CD4-positive, alpha-beta T cell (primary cell): Measurements from ENCODE around the gene NRDE2. TPM values are rescaled to one million over a fixed set of nuclear protein-coding genes. Genes with fewer than 3 reads are reported as not detected.
"Not testable (repeated sequence)": the region's sequence is repeated elsewhere in the genome, so short reads cannot be mapped to it uniquely, and the experiment has no call there.

ENCODE experiments used
- ATAC-seq: fragments of 200-7000 bp; cut with Tn5 transposase; one replicate; pipeline ENCODE4 v1.10.0; 2022; ENCODE audit warnings: mild to moderate bottlenecking; ENCODE audit not compliant: poor library complexity
- CTCF ChIA-PET: fragments of 350-600 bp; sonication (Branson Sonifier 250); formaldehyde crosslinking; loops from one replicate; lab custom pipeline; 2021; ENCODE audit warnings: antibody characterized with exemption, inconsistent platforms; lab: Charles Lee
- POLR2A ChIA-PET: fragments of 350-600 bp; sonication (Branson Sonifier 250); formaldehyde crosslinking; loops from one replicate; lab custom pipeline; 2021; ENCODE audit warnings: antibody characterized with exemption, inconsistent platforms; lab: Charles Lee
- DNase-seq, 14 experiments: peaks; one replicate each; pipeline ENCODE4 v3.0.0-alpha.2; 2013 to 2020; ENCODE audit warnings: mixed read lengths in 2 of 14
- H3K27ac ChIP-seq, 2 donors: one replicate each; pipeline versions ENCODE4 v1.5.1 to v1.7.0; 2013; ENCODE audit warnings: low read length in 2 of 2, low read depth in 1 of 2, mild to moderate bottlenecking in 1 of 2
- H3K27me3 ChIP-seq, 2 experiments: 1 replicate in 1 of 2; 2 replicates in 1 of 2; pipeline versions ENCODE4 v1.6.1 to v1.7.0; 2013; ENCODE audit warnings: low read length in 2 of 2, control low read depth in 1 of 2, mild to moderate bottlenecking in 1 of 2, moderate library complexity in 1 of 2; ENCODE audit not compliant: insufficient read depth in 2 of 2, control insufficient read depth in 1 of 2
- H3K36me3 ChIP-seq: one replicate; pipeline ENCODE4 v1.6.1; 2013; ENCODE audit warnings: low read length, control low read depth; ENCODE audit not compliant: insufficient read depth
- H3K4me1 ChIP-seq: one replicate; pipeline ENCODE4 v1.6.1; 2013; ENCODE audit warnings: low read length, control low read depth; ENCODE audit not compliant: insufficient read depth
- H3K4me3 ChIP-seq: one replicate; pipeline ENCODE4 v1.5.1; 2013; ENCODE audit warnings: mild to moderate bottlenecking, low read length, moderate library complexity
- H3K9me3 ChIP-seq, 2 experiments: 1 replicate in 1 of 2; 2 replicates in 1 of 2; pipeline versions ENCODE4 v1.6.1 to v1.7.0; 2013; ENCODE audit warnings: low read length in 2 of 2, mild to moderate bottlenecking in 2 of 2, control low read depth in 1 of 2, moderate library complexity in 1 of 2; ENCODE audit not compliant: control insufficient read depth in 1 of 2, insufficient read depth in 1 of 2
- H3K27ac Mint-ChIP-seq: one replicate; pipeline ENCODE4 v1.8.0; 2020; ENCODE audit warnings: mixed read lengths
- H3K27me3 Mint-ChIP-seq: one replicate; pipeline ENCODE4 v1.8.0; 2021; ENCODE audit warnings: mixed read lengths
- H3K36me3 Mint-ChIP-seq: one replicate; pipeline ENCODE4 v1.8.0; 2021; ENCODE audit warnings: low read depth, mixed read lengths
- H3K4me1 Mint-ChIP-seq: one replicate; pipeline ENCODE4 v1.8.0; 2021; ENCODE audit warnings: low read depth, mixed read lengths
- H3K4me3 Mint-ChIP-seq: one replicate; pipeline ENCODE4 v1.8.0; 2020; ENCODE audit warnings: mild to moderate bottlenecking, mixed read lengths
- H3K9me3 Mint-ChIP-seq: one replicate; pipeline ENCODE4 v1.8.0; 2020; ENCODE audit warnings: mixed read lengths
- intact Hi-C, 2 experiments: fragments of 100-400 bp; cut with DNase I in 1 of 2; cut with micrococcal nuclease in 1 of 2; formaldehyde crosslinking; loops; one replicate each; pipeline versions ENCODE4 v1.15.1 to v1.9.0; 2023 to 2025; cut with DNase I, micrococcal nuclease
- total RNA-seq, 174 experiments: library from RNA in 2 of 174; stranded (reverse) in 2 of 174; gene quantifications; one replicate each; pipeline ENCODE4 v1.2.3 and lab custom pipeline; 2021 to 2026
- TF ChIP-seq, protein P1 (sequence below): fragments of 200-600 bp; IDR thresholded peaks from one replicate; pipeline ENCODE4 v1.8.0; 2022; ENCODE audit warnings: antibody characterized with exemption, mild to moderate bottlenecking

NRDE2 gene
- total RNA-seq, 2 experiments from 2014 or later: 17.5 to 17.9 TPM

DNA sequence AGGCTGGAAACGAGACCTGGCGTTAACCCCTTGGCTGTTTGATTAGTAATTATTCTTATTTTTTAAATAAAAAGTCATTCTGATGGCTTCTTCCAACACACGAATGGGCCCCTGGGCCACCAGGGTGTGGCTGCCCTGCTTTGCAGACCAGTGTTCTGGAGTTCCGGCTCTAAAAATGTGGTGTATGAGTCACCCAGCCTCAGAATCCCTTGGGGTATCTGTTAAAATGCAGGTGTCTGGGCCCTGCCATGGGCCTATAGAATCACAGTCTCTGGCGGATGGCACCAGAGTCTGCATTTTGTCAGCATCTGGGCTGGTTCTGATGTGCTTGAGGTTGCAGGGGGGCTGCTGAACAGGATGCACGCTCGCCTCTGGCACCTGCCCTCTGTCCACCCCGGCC lies 77.9 kb downstream of the NRDE2 start:
- H3K4me3 Mint-ChIP-seq: peak overlapping the region; percentile 63
- Histone ChIP-seq H3K9me3 (peaks cover 0 to 4% of the 10 kb centered on the region in 2 experiments), H3K4me3 (no peak overlapping the region), H3K4me1 (peaks cover 12% of the 10 kb centered on the region), H3K36me3 (no peaks in the 10 kb centered on the region), H3K27me3 (peaks cover 0 to 7% of the 10 kb centered on the region in 2 experiments), H3K27ac (no peak overlapping the region)
- H3K4me1 Mint-ChIP-seq: peaks cover 29% of the 10 kb centered on the region
- intact Hi-C loops: no loop called here
- H3K9me3 Mint-ChIP-seq: no peaks in the 10 kb centered on the region
- TF ChIP-seq, protein P1, sequence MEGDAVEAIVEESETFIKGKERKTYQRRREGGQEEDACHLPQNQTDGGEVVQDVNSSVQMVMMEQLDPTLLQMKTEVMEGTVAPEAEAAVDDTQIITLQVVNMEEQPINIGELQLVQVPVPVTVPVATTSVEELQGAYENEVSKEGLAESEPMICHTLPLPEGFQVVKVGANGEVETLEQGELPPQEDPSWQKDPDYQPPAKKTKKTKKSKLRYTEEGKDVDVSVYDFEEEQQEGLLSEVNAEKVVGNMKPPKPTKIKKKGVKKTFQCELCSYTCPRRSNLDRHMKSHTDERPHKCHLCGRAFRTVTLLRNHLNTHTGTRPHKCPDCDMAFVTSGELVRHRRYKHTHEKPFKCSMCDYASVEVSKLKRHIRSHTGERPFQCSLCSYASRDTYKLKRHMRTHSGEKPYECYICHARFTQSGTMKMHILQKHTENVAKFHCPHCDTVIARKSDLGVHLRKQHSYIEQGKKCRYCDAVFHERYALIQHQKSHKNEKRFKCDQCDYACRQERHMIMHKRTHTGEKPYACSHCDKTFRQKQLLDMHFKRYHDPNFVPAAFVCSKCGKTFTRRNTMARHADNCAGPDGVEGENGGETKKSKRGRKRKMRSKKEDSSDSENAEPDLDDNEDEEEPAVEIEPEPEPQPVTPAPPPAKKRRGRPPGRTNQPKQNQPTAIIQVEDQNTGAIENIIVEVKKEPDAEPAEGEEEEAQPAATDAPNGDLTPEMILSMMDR: no peak
- peaks cover 23% of the 10 kb centered on the region for H3K36me3 Mint-ChIP-seq
- ChIA-PET POLR2A (no interaction called here), CTCF (no interaction called here)
- H3K27me3 Mint-ChIP-seq: peaks cover 24% of the 10 kb centered on the region
- no peak for ATAC-seq
- peak overlapping the region; percentile 27 for H3K27ac Mint-ChIP-seq
- DNase-seq: no peak

DNA sequence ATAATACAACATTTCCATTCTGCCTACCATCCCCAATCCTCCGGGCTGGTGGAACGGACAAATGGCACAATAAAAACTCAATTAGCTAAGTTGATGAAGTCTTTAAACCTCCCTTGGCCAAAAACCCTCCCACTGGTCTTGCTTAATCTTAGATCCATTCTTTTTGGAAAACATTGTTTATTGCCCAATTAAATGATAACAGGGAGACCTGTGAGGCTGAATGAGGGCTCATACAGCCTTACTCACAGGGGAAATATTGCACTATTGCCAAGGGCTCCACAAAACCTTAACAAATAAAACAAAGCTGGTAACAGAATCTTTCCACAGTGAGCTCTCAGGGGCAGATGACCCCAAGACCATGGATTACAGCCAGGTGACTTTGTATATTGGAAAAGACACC lies 83.1 kb downstream of the NRDE2 start:
- H3K27me3 ChIP-seq: peaks cover 4 to 7% of the 10 kb centered on the region in 2 experiments
- peaks cover 2% of the 10 kb centered on the region for H3K9me3 Mint-ChIP-seq
- no peak for DNase-seq
- ChIA-PET POLR2A (no interaction called here), CTCF (no interaction called here)
- H3K4me1 ChIP-seq: no peaks in the 10 kb centered on the region
- no peak for ATAC-seq
- H3K9me3 ChIP-seq: peaks cover 0 to 4% of the 10 kb centered on the region in 2 experiments
- peaks cover 6% of the 10 kb centered on the region for H3K36me3 Mint-ChIP-seq
- intact Hi-C loops: no loop called here
- H3K27me3 Mint-ChIP-seq: peaks cover 47% of the 10 kb centered on the region
- H3K4me3 ChIP-seq: no peak overlapping the region
- H3K4me1 Mint-ChIP-seq: no peaks in the 10 kb centered on the region
- TF ChIP-seq, protein P1: no peak
- H3K27ac ChIP-seq: no peak overlapping the region
- H3K4me3 Mint-ChIP-seq: no peak overlapping the region
- H3K36me3 ChIP-seq: no peaks in the 10 kb centered on the region
- H3K27ac Mint-ChIP-seq: no peak overlapping the region

DNA sequence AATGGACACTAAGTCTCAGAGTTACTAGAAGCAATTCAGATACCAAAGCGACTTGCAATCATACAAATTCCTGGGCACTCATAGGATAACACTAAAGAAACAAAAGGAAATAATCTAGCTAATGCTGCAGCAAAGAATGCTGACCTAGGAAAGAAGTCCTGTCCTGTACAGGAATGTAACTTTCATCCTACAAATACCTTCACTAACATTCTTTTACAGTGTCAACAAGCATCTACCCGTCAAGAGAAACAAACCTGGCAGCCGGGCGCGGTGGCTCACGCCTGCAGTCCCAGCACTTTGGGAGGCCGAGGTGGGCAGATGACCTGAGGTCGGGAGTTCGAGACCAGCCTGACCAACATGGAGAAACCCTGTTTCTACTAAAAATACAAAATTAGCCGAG lies 84.3 kb downstream of the NRDE2 start:
- H3K36me3 ChIP-seq, intact Hi-C loops, H3K36me3 Mint-ChIP-seq, CTCF ChIA-PET, H3K27ac Mint-ChIP-seq, H3K4me3 Mint-ChIP-seq, DNase-seq, H3K4me1 ChIP-seq, H3K27ac ChIP-seq, ATAC-seq, H3K4me3 ChIP-seq, H3K9me3 Mint-ChIP-seq, POLR2A ChIA-PET, H3K27me3 ChIP-seq, H3K4me1 Mint-ChIP-seq: not testable (repeated sequence)
- H3K9me3 ChIP-seq: peaks cover 2 to 10% of the 10 kb centered on the region in 2 experiments
- H3K27me3 Mint-ChIP-seq: peaks cover 40% of the 10 kb centered on the region

GRCh38 chr14:90246936-90247335 lies 84.8 kb downstream of the NRDE2 start:
- Mint-ChIP-seq H3K9me3 (peaks cover 2% of the 10 kb centered on the region), H3K27ac (no peak overlapping the region), H3K4me1 (no peaks in the 10 kb centered on the region), H3K4me3 (no peak overlapping the region), H3K27me3 (peaks cover 35% of the 10 kb centered on the region), H3K36me3 (peaks cover 7% of the 10 kb centered on the region)
- intact Hi-C loops: no loop called here
- ChIA-PET CTCF (no interaction called here), POLR2A (no interaction called here)
- Histone ChIP-seq H3K27me3 (peaks cover 4 to 6% of the 10 kb centered on the region in 2 experiments), H3K27ac (no peak overlapping the region), H3K4me3 (no peak overlapping the region), H3K4me1 (no peaks in the 10 kb centered on the region), H3K9me3 (peaks cover 7 to 13% of the 10 kb centered on the region in 2 experiments), H3K36me3 (no peaks in the 10 kb centered on the region)
- ATAC-seq (no peak), DNase-seq (no peak)
- TF ChIP-seq, protein P1: no peak
